GM12872 (cell line): ENCODE results near the gene BCL3.

Source experiments
- CTCF ChIP-seq: IDR thresholded peaks from 3 replicates; pipeline ENCODE4 v1.5.1; 2011; ENCODE audit warnings: low read depth, mild to moderate bottlenecking, low read length, moderate library complexity; ENCODE audit not compliant: insufficient read depth

Gene BCL3

GRCh38 chr19:44734357-44734756 is 14.2 kb upstream of the BCL3 start:
- no peak for TF ChIP-seq CTCF

GRCh38 chr19:44735011-44735410 is 13.5 kb upstream of the BCL3 start:
- TF ChIP-seq CTCF: no peak

GRCh38 chr19:44737238-44738071 is 11.1 kb upstream of the BCL3 start:
- TF ChIP-seq CTCF: no peak

- no peak for TF ChIP-seq CTCF
These were observed 10.4 kb upstream of the BCL3 start for GRCh38 chr19:44738136-44738535.

GRCh38 chr19:44738603-44739558 is 9.6 kb upstream of the BCL3 start:
- TF ChIP-seq CTCF: no peak

GRCh38 chr19:44740351-44740824 is 8.1 kb upstream of the BCL3 start:
- TF ChIP-seq CTCF: peak; percentile 33; the same call in 2 of the 3 replicates

- no peak for TF ChIP-seq CTCF
These were observed 7.2 kb upstream of the BCL3 start for GRCh38 chr19:44741258-44741731.
